Umbilical cord (tissue), 2 donors: ENCODE results near the gene TBR1. TPM values are rescaled to one million over a fixed set of nuclear protein-coding genes. Genes with fewer than 3 reads are reported as not detected.

Source experiments
- DNase-seq: peaks from one replicate; pipeline ENCODE4 v3.0.0-alpha.2; 2015; ENCODE audit warnings: low spot score
- total RNA-seq: library from RNA; depleted of rRNA; stranded (reverse); fragments of >200 nt; gene quantifications from one replicate; pipeline ENCODE4 v1.2.3, GENCODE V29; 2014; ENCODE audit warnings: low replicate concordance; ENCODE audit not compliant: insufficient read depth

The TBR1 gene
- total RNA-seq, 1 donor from 2014 or later: 4.3 TPM

DNA sequence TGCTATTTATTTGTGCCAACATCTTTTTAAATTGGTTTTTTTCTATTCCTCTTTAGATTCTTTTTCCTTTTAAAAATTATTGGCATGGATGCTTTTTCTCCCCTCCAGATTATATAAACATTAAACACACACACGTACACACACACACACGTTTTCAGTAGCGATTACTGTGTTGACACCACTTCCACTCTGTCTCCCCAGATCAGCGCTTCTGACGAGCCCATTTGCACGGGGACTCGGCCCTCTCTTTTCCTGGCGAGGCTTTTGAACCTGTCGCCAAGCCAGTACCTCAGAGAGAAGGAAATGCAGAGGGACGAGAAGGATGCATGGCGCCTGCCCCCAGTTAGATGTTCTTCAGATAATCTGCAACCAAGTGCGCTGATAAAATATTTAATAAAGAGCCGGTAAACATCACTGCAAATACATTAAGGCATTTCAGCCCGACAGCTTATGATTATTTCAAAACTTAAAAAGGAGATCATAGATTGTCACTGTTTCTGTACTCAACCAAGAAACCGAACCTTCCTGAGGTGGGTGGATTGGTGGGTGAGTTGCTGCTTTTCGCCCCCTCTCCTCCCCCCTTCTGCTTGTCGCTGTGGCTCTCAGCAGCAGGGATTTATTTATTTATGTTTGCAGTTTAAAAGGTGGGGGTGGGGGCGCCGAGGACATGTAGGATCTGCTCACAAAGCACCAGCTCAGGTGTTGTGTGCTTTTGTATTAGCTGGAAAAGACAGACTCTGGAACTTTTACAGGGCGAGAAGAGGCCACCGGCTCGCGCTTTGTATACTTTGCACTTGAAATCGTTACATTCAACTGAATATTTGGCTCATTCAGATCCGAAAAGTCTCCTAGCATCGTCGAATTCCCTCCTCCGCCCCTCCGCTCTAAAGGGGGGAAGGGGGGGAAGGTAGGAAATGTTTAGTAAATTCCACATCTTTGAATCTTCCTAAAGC is 787 bp upstream of the TBR1 start:
- no peak for DNase-seq

DNA sequence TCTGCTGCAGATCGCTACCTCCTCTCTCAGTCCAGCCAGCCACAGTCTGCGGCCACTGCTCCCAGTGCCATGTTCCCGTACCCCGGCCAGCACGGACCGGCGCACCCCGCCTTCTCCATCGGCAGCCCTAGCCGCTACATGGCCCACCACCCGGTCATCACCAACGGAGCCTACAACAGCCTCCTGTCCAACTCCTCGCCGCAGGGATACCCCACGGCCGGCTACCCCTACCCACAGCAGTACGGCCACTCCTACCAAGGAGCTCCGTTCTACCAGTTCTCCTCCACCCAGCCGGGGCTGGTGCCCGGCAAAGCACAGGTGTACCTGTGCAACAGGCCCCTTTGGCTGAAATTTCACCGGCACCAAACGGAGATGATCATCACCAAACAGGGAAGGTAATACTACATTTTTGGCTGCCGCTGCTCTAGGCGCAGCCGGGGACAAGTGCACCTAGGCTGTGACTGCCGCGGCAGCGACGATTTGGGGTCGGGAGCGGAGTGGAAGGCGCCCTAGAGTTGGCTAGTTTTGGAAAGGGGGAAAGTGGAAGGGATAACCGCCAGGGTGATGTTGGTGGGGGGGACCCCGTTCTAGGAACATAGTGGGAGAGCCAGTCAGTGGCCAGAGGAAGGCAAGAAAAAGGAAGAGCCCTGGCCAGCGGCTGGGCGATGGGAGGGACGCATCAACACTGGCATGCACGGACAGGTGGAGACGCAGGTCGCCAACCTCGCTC is 776 bp downstream of the TBR1 start:
- DNase-seq: no peak

DNA sequence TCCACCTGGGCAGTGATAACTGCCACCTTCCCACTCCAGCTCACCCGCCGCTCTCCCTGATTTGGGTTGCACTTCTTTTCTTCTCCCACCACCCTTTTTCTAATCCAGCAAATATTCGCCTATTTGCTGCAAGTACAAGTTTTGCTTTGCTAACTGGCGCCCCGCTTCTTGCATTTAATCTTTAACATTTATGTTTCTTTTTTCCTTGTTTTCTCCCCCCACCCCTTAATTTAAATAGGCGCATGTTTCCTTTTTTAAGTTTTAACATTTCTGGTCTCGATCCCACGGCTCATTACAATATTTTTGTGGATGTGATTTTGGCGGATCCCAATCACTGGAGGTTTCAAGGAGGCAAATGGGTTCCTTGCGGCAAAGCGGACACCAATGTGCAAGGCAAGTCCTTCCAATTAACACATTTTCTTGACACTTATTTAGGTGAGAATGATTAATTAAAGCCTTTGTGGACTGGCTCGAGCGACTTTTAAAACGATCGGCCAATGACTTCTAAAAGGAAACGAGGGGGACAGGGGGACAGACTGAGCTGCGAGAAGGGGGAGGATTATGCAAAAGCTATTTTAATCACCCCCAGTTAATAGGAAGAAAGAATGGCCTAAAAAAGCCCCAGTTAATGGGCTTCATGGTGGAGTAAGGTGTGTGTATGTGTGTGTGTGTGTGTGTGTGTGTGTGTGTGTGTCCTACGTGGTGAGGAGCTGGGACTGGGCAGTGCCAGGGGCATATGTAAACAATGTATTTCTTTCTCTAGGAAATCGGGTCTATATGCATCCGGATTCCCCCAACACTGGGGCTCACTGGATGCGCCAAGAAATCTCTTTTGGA is 1.6 kb downstream of the TBR1 start:
- DNase-seq: no peak

DNA sequence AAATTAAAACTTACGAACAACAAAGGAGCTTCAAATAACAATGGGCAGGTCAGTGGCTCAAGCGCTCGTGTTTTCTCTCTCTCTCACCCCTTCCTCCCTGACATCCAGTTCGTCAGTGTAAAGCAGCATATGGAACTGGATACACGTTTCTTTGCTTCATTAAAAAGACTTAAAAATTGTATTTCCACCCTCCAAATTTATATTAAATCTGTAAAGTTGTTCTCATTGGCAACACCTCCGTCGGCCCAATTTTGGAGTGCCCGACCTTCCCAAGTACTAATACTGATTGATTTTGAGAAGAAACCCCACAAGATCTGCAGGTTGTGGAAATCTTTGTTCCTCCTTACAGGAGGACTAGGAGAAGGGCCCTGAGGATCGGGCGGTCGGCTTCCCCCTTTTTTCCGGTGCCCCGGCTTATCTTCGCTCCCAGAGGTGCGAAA is 2.2 kb downstream of the TBR1 start:
- peak; percentile 9 for DNase-seq

- DNase-seq: no peak
These were observed 2.9 kb downstream of the TBR1 start for GRCh38 chr2:161418715-161419637.

GRCh38 chr2:161419638-161420190 is 3.6 kb downstream of the TBR1 start:
- DNase-seq: no peak

GRCh38 chr2:161420406-161421074 is 4.4 kb downstream of the TBR1 start:
- DNase-seq: no peak

GRCh38 chr2:161421686-161422085 is 5.6 kb downstream of the TBR1 start:
- no peak for DNase-seq

DNA sequence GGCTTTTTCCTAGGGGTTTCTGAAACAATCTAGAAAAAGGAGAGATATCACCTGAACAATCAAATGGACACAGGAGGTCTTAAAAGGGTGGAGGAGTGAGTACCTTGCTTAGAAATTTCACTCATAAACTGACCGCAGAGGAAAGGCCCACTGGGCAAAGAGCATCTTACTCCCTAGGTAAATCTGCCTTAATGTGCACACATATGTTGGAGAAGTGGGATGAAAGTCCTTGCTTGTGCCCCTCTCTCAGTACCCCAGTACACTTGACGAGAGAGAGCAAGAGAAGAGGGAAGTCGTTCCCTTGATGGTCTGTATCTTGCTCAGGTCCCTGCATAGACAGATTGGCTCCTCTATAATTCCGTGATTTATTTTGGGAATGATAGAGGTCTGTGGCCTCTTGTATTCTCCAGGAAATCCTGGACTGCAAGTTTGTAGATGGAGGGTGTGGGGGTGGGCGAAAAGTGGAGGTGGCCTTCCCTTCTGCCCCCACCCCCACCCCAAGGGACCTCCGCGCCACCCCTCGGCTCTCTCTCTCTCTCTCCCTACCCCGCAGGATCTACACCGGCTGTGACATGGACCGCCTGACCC is 6.8 kb downstream of the TBR1 start:
- DNase-seq: no peak

GRCh38 chr2:161423421-161424393 is 7.6 kb downstream of the TBR1 start:
- DNase-seq: no peak

DNA sequence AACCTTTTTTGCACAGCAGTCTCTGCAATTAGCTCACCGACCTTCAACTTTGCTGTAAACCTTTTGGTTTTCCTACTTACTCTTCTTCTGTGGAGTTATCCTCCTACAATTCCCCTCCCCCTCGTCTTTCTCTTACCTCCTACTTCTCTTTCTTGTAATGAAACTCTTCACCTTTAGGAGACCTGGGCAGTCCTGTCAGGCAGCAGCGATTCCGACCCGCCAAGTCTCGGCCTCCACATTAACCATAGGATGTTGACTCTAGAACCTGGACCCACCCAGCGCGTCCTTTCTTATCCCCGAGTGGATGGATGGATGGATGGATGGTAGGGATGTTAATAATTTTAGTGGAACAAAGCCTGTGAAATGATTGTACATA is 8.3 kb downstream of the TBR1 start:
- DNase-seq: no peak

DNA sequence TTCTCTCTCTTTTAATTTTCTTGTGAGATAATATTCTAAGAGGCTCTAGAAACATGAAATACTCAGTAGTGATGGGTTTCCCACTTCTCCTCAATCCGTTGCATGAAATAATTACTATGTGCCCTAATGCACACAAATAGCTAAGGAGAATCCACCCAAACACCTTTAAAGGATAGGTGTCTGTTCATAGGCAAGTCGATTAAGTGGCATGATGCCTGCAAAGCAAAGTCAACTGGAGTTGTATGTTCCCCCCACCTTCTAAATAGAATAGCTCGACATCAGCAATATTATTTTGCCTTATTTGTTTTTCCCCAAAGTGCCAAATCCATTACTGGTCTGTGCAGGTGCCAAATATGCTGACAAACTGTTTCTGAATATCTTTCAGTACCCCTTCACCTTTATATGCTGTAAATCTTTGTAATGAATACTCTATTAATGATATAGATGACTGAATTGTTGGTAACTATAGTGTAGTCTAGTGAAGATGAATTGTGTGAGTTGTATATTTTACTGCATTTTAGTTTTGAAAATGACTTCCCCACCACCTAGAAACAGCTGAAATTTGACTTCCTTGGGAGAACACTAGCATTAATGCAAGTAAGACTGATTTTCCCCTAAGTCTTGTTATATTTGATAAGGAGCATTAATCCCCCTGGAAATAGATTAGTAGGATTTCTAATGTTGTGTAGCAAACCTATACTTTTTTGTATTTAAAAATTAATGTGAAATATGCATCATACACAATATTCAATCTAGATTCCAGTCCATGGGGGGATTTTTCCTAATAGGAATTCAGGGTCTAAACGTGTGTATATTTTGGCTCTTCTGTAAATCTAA is 9.0 kb downstream of the TBR1 start:
- DNase-seq: no peak

GRCh38 chr2:161425728-161426454 is 9.8 kb downstream of the TBR1 start:
- no peak for DNase-seq

DNA sequence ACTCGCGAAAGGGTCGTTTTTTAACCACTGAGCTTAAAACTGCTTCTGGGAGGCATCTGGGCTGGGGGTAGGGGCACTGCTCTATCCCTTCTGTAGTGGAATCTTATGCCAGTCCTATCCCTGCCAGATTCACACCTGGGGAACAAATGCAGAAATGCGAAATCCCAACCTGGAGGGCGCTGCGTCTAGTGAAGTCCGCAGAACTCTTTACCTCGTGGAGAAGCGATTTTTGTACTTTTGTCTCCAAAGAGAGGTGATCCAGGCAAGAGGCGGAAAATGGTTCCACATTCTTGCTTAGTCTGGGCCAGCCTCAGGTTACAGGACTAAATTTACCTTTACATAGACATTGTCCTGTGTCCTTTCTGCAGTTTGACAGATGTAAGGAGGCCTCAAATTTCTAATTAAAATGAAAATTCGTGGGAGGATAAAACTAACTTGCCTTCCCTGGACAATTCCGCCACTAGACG is 10.4 kb downstream of the TBR1 start:
- peak; percentile 54 for DNase-seq

DNA sequence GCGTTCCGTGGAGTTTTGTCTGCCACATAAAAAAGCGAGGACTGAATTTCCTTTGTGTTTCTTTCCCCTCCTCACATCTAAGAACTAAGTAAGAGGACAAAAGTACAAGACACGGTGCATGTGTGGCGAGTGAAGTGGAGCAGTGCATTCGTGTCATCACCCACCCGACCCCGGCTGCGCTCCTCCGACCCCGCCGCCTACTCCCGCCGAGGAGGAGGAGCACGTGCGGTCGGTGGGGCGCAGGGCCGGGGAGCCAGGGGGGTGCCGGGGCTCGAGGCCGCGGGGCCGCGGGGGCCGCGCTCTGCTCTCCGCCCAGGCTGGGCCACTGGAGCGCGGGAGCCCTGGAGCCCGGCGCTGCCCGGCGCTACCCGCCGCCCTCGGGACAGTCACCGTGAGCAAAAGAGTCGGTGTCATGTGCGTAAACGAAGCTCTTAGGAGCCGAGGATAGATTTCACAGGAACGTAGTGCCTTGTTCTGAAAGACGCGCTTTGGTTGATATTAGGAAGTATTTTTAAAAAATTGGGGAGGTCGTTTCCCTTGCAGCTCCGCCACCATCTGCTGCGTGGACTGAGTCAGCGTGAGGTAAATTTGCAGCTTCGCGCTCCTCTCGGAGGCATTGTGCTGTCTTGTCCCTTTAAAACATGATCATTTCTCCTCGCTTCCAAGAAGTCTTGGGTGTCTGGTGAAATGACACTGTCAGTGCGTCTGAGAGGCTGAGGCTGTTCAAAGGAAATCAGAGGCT is 11.0 kb downstream of the TBR1 start:
- DNase-seq: peak; percentile 13
